Dedifferentiated amniotic fluid mesenchymal stem cell (primary cell): ENCODE data around the gene ITGA4.

Experiments
- DNase-seq: peaks from one replicate; pipeline ENCODE4 v3.0.0-alpha.2; 2016; ENCODE audit errors: extremely low spot score

Gene ITGA4

GRCh38 chr2:181458871-181459270, 1.7 kb downstream of the ITGA4 start:
- DNase-seq = no peak

GRCh38 chr2:181459621-181460021, 2.4 kb downstream of the ITGA4 start:
- DNase-seq = no peak

GRCh38 chr2:181461056-181461997, 4.1 kb downstream of the ITGA4 start:
- no peak for DNase-seq

- DNase-seq = no peak
These were observed 4.8 kb downstream of the ITGA4 start for GRCh38 chr2:181462033-181462432.

- DNase-seq = no peak
These were observed 6.4 kb downstream of the ITGA4 start for GRCh38 chr2:181463588-181463987.

- no peak for DNase-seq
These were observed 7.8 kb downstream of the ITGA4 start for GRCh38 chr2:181464966-181465365.

- DNase-seq = peak; percentile 30
These were observed 8.6 kb downstream of the ITGA4 start for GRCh38 chr2:181465676-181466375.

- peak; percentile 38 for DNase-seq
These were observed 9.7 kb downstream of the ITGA4 start for GRCh38 chr2:181466661-181467576.

GRCh38 chr2:181467966-181468707, 11.0 kb downstream of the ITGA4 start:
- DNase-seq = no peak

- no peak for DNase-seq
These were observed 11.6 kb downstream of the ITGA4 start for GRCh38 chr2:181468811-181469210.

GRCh38 chr2:181471226-181471625, 14.0 kb downstream of the ITGA4 start:
- DNase-seq = no peak

- no peak for DNase-seq
These were observed 14.6 kb downstream of the ITGA4 start for GRCh38 chr2:181471783-181472182.

- no peak for DNase-seq
These were observed 15.8 kb downstream of the ITGA4 start for GRCh38 chr2:181472990-181473389.

- no peak for DNase-seq
These were observed 17.2 kb downstream of the ITGA4 start for GRCh38 chr2:181474222-181474881.

GRCh38 chr2:181483211-181483610, 26.0 kb downstream of the ITGA4 start:
- DNase-seq = no peak

GRCh38 chr2:181483876-181484275, 26.7 kb downstream of the ITGA4 start:
- DNase-seq = no peak

- DNase-seq = no peak
These were observed 27.9 kb downstream of the ITGA4 start for GRCh38 chr2:181484851-181485637.

- DNase-seq = no peak
These were observed 28.4 kb downstream of the ITGA4 start for GRCh38 chr2:181485638-181485946.

GRCh38 chr2:181499231-181499630, 42.0 kb downstream of the ITGA4 start:
- DNase-seq = no peak

- no peak for DNase-seq
These were observed 43.0 kb downstream of the ITGA4 start for GRCh38 chr2:181500201-181500600.
